ENCODE measurements around the gene USP40. TPM values are rescaled to one million over a fixed set of nuclear protein-coding genes. Genes with fewer than 3 reads are reported as not detected.

USP40 gene
- total RNA-seq, 2 experiments from 2014 or later = 11.5 to 13.9 TPM

DNA sequence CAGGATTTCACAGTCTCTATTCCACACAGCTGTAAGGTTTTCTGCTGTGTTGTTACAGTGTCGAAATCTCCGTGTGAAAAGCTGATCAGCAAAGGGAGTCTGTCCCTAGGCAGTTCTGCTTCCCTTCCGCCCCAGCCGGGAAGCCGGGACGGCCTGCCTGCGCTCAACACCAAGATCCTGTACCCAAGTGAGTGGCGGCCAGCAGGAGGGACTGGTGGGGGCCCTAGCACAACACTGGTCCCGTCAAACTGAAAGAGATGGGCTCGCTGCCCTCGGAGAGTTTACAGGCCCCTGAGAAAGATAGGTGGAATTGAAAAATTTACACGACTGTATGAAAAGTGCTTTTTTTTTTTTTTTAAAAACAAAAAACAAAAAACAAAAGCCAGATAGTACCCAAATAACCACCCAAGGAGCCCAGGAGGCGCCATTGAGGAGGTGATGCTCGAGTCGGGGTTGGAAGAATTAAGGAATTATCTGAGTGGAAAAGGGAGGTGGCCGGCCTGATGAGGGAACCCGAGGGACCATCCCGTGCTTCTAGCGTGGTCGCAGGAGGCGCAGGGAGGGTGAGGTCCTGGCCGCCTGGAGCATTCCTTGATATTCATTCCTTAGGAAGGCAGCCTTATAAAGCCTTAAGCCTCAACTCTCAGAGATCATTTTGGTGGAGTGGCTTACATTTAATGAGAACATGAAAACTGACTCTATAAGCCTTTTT is 115.6 kb downstream of the USP40 start:
- peaks cover 14% of the 10 kb centered on the region for H3K36me3 Mint-ChIP-seq
- ATAC-seq (ENCODE audit: low read depth) = no peak

DNA sequence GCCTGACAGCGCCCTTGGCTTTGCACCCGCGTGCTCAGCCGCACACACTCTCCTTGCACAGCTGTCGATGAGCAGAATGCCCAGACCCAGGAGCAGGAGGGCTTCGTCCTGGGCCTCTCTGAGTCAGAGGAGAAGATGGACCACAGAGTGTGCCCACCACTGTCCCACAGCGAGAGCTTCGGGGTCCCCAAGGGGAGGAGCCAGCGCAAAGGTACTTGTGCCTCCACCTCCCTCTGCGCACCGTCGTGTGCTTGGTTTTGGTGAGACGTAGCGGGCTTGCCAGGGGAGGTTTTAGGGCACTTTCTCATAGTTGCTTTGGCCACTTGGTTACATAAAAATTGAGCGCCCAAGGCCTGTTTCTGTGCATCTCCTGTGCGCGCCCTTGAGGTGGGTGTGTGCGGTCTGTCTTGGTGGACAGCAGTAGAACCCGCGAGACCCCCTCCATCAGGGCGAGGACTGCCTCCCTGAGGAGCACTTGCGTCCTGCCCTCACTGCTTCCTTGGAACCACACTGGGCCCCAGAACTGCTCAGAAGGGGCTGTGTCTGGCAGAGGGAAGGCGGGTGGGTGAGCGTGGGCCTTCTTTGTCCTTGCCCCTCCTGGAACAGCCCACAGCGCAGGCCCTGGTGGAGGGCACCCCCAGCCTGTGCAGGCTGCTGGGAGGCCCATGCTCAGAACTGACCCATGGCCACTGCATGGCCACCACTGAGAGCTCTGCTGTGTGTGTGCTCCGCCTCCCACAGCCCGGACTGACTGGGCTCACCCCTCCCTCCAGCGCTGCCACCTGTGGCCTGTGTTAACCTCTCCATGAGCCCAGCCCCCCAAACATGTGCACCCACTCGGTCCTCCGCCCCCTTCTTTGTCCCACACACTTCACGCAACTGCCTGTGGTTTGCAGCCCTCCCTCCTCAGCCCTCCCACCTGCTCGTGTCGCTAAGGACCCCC is 116.4 kb downstream of the USP40 start:
- POLR2A ChIA-PET = no interaction called here
- peak; percentile 18 for DNase-seq
- H3K9me3 Mint-ChIP-seq = no peaks in the 10 kb centered on the region
- no peak for ATAC-seq (ENCODE audit: low read depth)
- peaks cover 3% of the 10 kb centered on the region for H3K4me1 Mint-ChIP-seq
- H3K27ac Mint-ChIP-seq = no peak overlapping the region
- no peak overlapping the region for H3K4me3 Mint-ChIP-seq
- H3K36me3 Mint-ChIP-seq = peaks cover 14% of the 10 kb centered on the region
- H3K27me3 Mint-ChIP-seq = no peaks in the 10 kb centered on the region

More for the DNA sequence above, 115.6 kb downstream of the USP40 start:
- no peak overlapping the region for H3K27ac Mint-ChIP-seq
- DNase-seq = peak; percentile 20
- no peaks in the 10 kb centered on the region for H3K9me3 Mint-ChIP-seq
- H3K27me3 Mint-ChIP-seq = no peaks in the 10 kb centered on the region
- POLR2A ChIA-PET = no interaction called here
- H3K4me3 Mint-ChIP-seq = no peak overlapping the region
- peaks cover 5% of the 10 kb centered on the region for H3K4me1 Mint-ChIP-seq

DNA sequence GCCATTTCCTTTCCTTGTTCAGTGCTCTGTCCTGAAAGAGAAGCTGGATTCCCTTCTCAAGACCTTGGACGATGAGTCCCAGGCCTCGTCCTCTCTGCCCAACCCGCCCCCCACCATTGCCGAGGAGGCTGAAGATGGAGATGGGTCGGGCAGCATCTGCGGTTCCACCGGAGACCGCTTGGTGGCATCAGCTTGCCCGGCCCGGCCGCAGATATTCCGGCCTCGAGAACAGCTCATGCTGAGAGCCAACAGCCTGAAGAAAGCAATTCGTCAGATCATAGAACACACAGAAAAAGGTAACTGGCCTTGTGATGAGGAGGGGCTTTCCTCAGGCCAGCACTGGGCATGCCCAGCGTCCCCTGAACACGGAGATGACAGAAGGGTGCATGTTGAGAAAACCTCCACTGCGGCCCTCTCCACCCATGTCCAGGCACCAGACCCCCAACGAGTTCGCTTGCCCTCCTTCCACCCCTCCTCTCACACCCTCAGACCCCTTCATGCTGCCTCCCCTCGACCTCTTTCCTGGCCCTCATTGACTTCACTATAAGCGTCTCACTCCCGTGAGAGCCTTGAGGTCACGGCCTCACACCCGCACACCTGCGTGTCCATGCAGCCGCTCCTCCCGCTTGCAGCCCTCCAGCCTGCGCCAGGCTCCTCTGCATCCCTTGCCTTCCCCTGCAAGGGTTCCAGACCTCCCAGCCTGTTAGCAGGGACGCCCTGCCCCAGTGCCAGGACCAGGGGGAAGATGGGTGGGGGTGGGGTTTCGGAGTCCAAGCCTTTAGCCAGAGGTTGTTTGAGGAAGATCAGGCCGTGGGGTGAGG is 117.3 kb downstream of the USP40 start:
- POLR2A ChIA-PET = no interaction called here
- peaks cover 3% of the 10 kb centered on the region for H3K4me1 Mint-ChIP-seq
- H3K36me3 Mint-ChIP-seq = peaks cover 17% of the 10 kb centered on the region
- ATAC-seq (ENCODE audit: low read depth) = no peak
- H3K27ac Mint-ChIP-seq = peak overlapping the region; percentile 28
- H3K27me3 Mint-ChIP-seq = no peaks in the 10 kb centered on the region
- no peaks in the 10 kb centered on the region for H3K9me3 Mint-ChIP-seq
- H3K4me3 Mint-ChIP-seq = peak overlapping the region; percentile 19
- peak; percentile 14 for DNase-seq

DNA sequence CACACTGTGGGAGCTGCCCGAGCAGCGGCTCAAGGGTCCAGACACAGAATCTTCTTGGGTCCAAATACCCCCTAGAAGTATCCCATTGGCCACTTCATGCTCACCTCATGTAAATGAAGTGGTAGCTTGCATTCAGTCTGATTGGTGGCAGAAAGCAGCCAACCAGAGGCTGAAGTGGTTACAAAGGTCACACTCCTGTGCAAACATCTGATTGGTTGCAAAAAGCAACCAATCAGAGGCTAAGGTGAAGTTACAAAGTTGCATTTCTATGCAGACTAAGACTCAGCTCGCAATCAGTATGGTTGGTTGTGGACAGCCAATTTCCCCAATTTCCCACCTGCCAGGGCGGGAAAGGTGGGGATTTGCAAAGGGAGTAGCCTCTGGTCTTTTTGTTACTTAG is 118.0 kb downstream of the USP40 start:
- no peaks in the 10 kb centered on the region for H3K27me3 Mint-ChIP-seq
- no peak for DNase-seq
- peaks cover 3% of the 10 kb centered on the region for H3K4me1 Mint-ChIP-seq
- ATAC-seq (ENCODE audit: low read depth) = no peak
- no peak overlapping the region for H3K27ac Mint-ChIP-seq
- no peak overlapping the region for H3K4me3 Mint-ChIP-seq
- no peaks in the 10 kb centered on the region for H3K9me3 Mint-ChIP-seq
- POLR2A ChIA-PET = no interaction called here
- peaks cover 18% of the 10 kb centered on the region for H3K36me3 Mint-ChIP-seq

DNA sequence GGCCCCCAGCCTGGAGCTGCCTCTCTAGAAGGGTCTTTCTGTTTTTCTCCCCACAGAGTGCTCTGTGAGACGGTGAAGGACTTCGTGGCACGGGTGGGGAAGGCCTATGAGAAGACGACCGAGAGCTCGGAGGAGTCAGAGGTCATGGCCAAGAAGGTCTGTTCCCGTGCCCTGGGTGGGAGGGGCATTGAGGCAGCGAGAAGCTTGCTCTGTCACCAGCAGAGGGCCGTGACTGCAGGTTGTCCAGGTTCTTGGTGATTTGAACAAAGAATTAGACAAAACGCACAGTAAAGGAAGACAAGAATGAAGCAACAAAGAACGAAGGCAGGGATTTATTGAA is 118.4 kb downstream of the USP40 start:
- Mint-ChIP-seq H3K4me1 (peaks cover 7% of the 10 kb centered on the region), H3K36me3 (peaks cover 20% of the 10 kb centered on the region), H3K4me3 (no peak overlapping the region), H3K27me3 (no peaks in the 10 kb centered on the region), H3K9me3 (no peaks in the 10 kb centered on the region), H3K27ac (no peak overlapping the region)
- POLR2A ChIA-PET = interaction anchor here (1.5 kb wide), 1 partner anchor 118 kb away, joined by 3 read pairs; no protein-coding TSS in a partner anchor
- DNase-seq (no peak), ATAC-seq (ENCODE audit: low read depth) (no peak)

DNA sequence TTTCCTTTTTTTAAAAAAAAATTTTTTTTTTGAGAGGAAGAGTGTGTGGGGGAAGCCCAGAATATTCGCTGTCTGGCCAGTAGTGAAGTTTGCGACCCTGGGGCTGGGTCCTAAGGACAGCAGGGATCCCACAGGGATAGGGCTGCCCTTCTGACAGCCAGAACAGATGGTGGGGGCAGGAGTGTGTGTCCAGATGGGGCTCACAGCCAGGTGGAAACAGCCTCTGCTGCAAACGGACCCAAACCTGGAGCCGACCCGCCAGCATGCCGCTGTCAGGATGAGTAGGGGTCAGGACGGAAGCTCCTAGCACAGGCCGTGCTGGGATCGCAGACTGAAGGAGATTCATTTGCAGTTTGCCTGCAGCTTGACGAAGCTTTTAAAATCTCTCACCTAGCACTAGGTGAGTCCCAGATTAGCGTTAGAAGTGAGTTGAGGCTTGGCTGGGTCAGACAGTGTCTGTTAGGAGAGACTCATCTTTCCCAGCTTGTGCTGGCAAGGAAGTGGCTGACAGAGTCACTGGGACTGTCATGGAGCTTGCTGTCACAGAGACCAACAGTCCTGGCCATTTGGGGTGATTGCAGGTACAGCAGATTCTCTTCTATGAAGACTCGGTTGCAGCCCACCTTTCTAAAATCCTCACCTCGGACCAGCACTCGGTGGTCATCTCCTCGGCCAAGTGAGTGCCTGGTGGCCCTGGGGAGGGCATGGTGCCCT is 118.9 kb downstream of the USP40 start:
- H3K4me3 Mint-ChIP-seq = no peak overlapping the region
- peaks cover 9% of the 10 kb centered on the region for H3K4me1 Mint-ChIP-seq
- peak; percentile 18 for DNase-seq
- H3K36me3 Mint-ChIP-seq = peaks cover 22% of the 10 kb centered on the region
- ATAC-seq (ENCODE audit: low read depth) = no peak
- no peak overlapping the region for H3K27ac Mint-ChIP-seq
- no peaks in the 10 kb centered on the region for H3K27me3 Mint-ChIP-seq
- POLR2A ChIA-PET = interaction anchor here (1.5 kb wide), 1 partner anchor 118 kb away, joined by 3 read pairs; no protein-coding TSS in a partner anchor
- H3K9me3 Mint-ChIP-seq = no peaks in the 10 kb centered on the region

DNA sequence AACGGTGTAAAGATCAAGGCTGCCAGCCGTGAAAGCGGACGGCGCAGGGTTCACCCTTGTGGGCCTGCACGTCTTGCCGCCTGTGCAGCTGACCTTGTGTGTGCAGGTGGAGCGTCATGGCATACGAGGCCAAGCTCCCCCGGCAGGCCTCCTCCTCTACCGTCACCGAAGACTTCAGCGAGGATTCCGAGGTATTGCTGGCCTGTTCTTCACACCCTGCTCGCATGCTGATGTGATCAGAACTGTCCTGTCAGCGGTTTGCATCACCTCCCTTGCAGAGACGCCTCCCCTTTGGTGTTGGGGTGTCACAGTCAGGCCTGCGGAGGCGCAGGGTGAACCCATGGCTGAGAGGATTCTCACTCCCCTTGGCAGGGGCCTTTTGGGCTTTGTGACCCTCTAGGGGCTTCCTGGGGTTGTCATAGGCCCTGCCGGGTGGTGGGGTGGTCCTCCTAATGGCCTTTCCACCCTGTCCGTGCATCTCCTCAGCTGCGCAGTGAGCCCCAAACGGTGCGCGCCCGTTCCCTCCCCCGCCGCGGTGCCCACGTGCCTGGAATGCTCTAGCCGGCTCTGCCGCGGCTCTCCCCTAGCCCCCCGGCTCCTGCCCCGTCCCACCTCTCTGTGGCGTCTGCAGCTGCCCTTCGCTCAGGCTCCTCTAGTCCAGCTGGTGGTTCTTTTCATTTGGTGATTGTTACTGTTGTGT is 119.8 kb downstream of the USP40 start:
- ATAC-seq (ENCODE audit: low read depth) (no peak), DNase-seq (peak; percentile 24)
- Mint-ChIP-seq H3K4me3 (no peak overlapping the region), H3K4me1 (peaks cover 9% of the 10 kb centered on the region), H3K36me3 (peaks cover 18% of the 10 kb centered on the region), H3K9me3 (no peaks in the 10 kb centered on the region), H3K27me3 (no peaks in the 10 kb centered on the region), H3K27ac (no peak overlapping the region)
- POLR2A ChIA-PET = interaction anchor here (1.5 kb wide), 1 partner anchor 119 kb away, joined by 3 read pairs; no protein-coding TSS in a partner anchor

DNA sequence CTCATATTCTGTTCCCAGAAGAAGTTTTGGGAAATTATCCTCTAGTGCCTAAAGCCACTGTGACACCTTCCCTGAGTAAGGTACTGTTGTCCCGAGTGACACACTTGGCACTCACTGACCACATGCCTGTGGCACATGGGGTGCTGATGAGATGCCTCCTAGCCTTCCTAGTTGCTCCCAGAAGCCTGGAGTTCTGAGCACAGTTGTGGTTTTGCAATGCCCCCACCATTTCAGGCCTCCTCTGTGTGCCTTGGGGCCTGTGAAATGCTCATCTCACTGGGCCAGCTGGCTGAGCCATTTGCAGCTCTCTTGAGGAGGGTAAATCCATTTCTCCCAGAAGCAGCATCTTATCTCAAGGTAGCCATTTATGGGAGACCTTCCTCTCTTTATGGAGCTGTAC is 120.5 kb downstream of the USP40 start:
- DNase-seq (peak; percentile 20), ATAC-seq (ENCODE audit: low read depth) (no peak)
- Mint-ChIP-seq H3K27me3 (no peaks in the 10 kb centered on the region), H3K9me3 (no peaks in the 10 kb centered on the region), H3K4me3 (no peak overlapping the region), H3K4me1 (peaks cover 9% of the 10 kb centered on the region), H3K36me3 (peaks cover 18% of the 10 kb centered on the region), H3K27ac (peak overlapping the region; percentile 16)
- POLR2A ChIA-PET = no interaction called here

DNA sequence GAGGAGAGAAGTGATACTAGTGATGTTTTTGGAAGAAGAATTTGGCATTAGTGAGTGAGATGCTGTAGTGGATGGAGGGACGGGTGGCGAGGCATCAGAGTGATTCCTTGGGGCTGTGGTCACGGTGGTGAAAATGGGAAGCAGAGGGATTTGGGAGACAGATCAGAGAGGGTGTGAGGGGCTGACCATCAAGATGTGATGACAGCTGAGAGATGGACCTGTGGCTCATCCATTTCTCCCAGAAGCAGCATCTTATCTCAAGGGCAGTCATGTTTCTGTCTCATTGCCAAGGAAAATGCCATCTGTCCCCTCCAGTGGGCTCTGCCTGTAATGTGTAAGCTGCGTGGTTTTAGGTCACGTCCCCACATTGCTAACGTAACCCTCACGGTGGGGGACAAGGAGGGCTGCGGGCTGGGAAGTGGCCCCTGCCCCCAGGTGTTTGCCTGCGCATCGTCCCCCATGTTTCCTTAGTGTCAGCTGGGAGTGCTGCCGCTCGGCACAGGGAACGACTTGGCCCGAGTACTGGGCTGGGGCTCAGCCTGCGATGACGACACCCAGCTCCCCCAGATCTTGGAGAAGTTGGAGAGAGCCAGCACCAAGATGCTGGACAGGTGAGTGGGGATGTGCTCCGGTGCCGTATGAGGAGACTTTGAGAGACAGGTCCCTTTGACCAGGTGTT is 121.3 kb downstream of the USP40 start:
- peak overlapping the region; percentile 48 for H3K27ac Mint-ChIP-seq
- H3K27me3 Mint-ChIP-seq = no peaks in the 10 kb centered on the region
- no peak overlapping the region for H3K4me3 Mint-ChIP-seq
- no peak for ATAC-seq (ENCODE audit: low read depth)
- peaks cover 18% of the 10 kb centered on the region for H3K36me3 Mint-ChIP-seq
- DNase-seq = peak; percentile 18
- POLR2A ChIA-PET = interaction anchor here (0.6 kb wide), 1 partner anchor 840 kb away, joined by 4 read pairs; no protein-coding TSS in a partner anchor
- peaks cover 15% of the 10 kb centered on the region for H3K4me1 Mint-ChIP-seq
- H3K9me3 Mint-ChIP-seq = no peaks in the 10 kb centered on the region

DNA sequence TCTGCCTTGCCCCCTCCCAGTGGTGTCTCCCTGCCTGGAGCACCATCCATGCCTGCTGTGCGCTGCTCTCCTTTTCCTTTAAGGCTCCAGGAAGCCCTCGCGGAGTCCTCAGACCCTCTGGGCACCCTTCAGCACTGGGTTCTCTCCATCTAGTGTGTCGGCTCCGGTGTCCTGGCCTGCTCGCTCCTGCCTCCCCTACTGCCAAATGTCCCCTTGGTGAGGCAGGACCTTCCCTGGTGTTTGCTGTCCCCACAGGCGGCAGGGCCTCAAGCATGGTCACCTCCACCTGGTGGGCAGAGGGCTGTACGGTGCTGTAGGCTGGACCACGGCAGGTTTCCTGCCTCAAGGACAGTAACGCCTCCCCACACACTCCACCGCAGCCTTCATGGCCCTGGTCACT is 122.1 kb downstream of the USP40 start:
- H3K4me3 Mint-ChIP-seq = no peak overlapping the region
- POLR2A ChIA-PET = interaction anchor here (0.6 to 2.5 kb wide), 3 partner anchors 40 to 840 kb away, joined by 3 to 9 read pairs (median 4); no protein-coding TSS in a partner anchor
- peaks cover 16% of the 10 kb centered on the region for H3K4me1 Mint-ChIP-seq
- ATAC-seq (ENCODE audit: low read depth) = no peak
- H3K27ac Mint-ChIP-seq = peak overlapping the region; percentile 56
- no peaks in the 10 kb centered on the region for H3K9me3 Mint-ChIP-seq
- peak; percentile 24 for DNase-seq
- no peaks in the 10 kb centered on the region for H3K27me3 Mint-ChIP-seq
- peaks cover 18% of the 10 kb centered on the region for H3K36me3 Mint-ChIP-seq

DNA sequence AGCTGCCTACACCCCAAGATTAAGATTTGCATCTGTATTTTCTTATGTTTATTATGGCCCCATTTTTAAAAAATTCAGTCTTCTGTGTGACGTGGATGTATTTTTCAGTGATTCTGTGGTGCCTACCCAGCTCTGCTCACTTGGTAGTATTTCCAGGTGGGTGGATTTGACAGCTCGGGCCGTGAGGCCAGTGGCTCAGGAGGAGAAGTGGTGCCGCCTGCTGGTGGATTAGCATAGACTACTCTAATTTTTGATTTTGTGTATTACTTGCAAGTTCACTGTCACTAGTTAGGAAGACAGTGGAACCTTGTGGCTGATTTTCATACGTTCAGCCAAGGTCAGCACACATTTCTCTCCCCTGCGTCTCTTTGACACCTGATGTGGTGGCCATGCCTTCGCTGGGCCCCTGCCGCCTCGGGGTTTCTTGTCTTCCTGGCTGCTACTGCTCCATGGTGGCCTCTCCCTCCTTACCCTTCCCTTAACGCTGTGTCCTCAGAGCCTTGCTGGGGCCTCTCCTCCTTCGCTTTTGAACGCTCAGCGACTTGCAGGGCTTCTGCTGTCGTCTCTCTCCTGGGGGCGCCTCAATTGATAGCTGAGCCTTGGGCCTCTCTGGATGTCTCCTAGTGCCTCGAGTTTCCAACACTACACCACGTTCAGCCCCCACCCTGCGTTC is 122.9 kb downstream of the USP40 start:
- ATAC-seq (ENCODE audit: low read depth) (peak; percentile 87), DNase-seq (peak; percentile 80)
- peak overlapping the region; percentile 63 for H3K27ac Mint-ChIP-seq
- POLR2A ChIA-PET = interaction anchor here (0.9 to 2.5 kb wide), 4 partner anchors 19 to 42 kb away, joined by 3 to 9 read pairs (median 4); no protein-coding TSS in a partner anchor
- no peak overlapping the region for H3K4me3 Mint-ChIP-seq
- H3K4me1 Mint-ChIP-seq = peaks cover 16% of the 10 kb centered on the region
- no peaks in the 10 kb centered on the region for H3K27me3 Mint-ChIP-seq
- H3K9me3 Mint-ChIP-seq = no peaks in the 10 kb centered on the region
- peaks cover 18% of the 10 kb centered on the region for H3K36me3 Mint-ChIP-seq
